Neuronal stem cell (in vitro differentiated cells): Measurements from ENCODE around the gene QSOX1.

ENCODE experiments used
- DNase-seq: peaks from one replicate; pipeline ENCODE4 v3.0.0-alpha.2; 2013; ENCODE audit warnings: low spot score
- H2AFZ ChIP-seq: one replicate; pipeline ENCODE4 v1.6.1; 2013; ENCODE audit warnings: mild to moderate bottlenecking, low read length, inconsistent platforms
- H2AK5ac ChIP-seq: 2 replicates; pipeline ENCODE4 v1.6.1; 2013; ENCODE audit warnings: low read depth, mild to moderate bottlenecking, inconsistent platforms, low read length, moderate library complexity, mixed read lengths
- H2BK120ac ChIP-seq: 2 replicates; pipeline ENCODE4 v1.6.1; 2013; ENCODE audit warnings: low read depth, mild to moderate bottlenecking, inconsistent platforms, low read length, moderate library complexity, mixed read lengths
- H2BK12ac ChIP-seq: one replicate; pipeline ENCODE4 v1.6.1; 2013; ENCODE audit warnings: low read length, inconsistent platforms
- H2BK15ac ChIP-seq: 2 replicates; pipeline ENCODE4 v1.6.1; 2013; ENCODE audit warnings: mild to moderate bottlenecking, low read length, inconsistent platforms, mixed read lengths
- H2BK5ac ChIP-seq: one replicate; pipeline ENCODE4 v1.6.1; 2013; ENCODE audit warnings: inconsistent platforms, mild to moderate bottlenecking, low read length, moderate library complexity
- H3K14ac ChIP-seq: one replicate; pipeline ENCODE4 v1.6.1; 2013; ENCODE audit warnings: low read length, inconsistent platforms
- H3K18ac ChIP-seq: 2 replicates; pipeline ENCODE4 v1.6.1; 2013; ENCODE audit warnings: low read length, inconsistent platforms
- H3K23ac ChIP-seq: 2 replicates; pipeline ENCODE4 v1.6.1; 2013; ENCODE audit warnings: low read depth, mild to moderate bottlenecking, mixed read lengths, low read length, inconsistent platforms; ENCODE audit not compliant: poor library complexity
- H3K27ac ChIP-seq: replicated peaks from 3 replicates; pipeline ENCODE4 v1.5.1; 2013; ENCODE audit warnings: low read length, inconsistent platforms
- H3K27me3 ChIP-seq, 3 experiments: 2 replicates each; pipeline ENCODE4 v1.6.1; 2013; ENCODE audit warnings: low read length in 3 of 3, mild to moderate bottlenecking in 2 of 3, inconsistent platforms in 1 of 3, low read depth in 1 of 3, mixed read lengths in 1 of 3, moderate library complexity in 1 of 3; ENCODE audit not compliant: control insufficient read depth in 3 of 3, insufficient read depth in 3 of 3
- H3K36me3 ChIP-seq, 2 donors: replicated peaks in 1 of 2; 2 replicates each; pipeline ENCODE4 v1.6.1; 2013; ENCODE audit warnings: low read length in 2 of 2; ENCODE audit not compliant: control insufficient read depth in 2 of 2, insufficient read depth in 2 of 2
- H3K4ac ChIP-seq: 2 replicates; pipeline ENCODE4 v1.6.1; 2013; ENCODE audit warnings: inconsistent platforms, mild to moderate bottlenecking, low read length, moderate library complexity
- H3K4me1 ChIP-seq, 2 donors: 1 replicate in 1 of 2; 2 replicates in 1 of 2; pipeline ENCODE4 v1.6.1; 2013; ENCODE audit warnings: low read length in 2 of 2, low read depth in 1 of 2; ENCODE audit not compliant: control insufficient read depth in 2 of 2, insufficient read depth in 1 of 2
- H3K4me2 ChIP-seq: one replicate; pipeline ENCODE4 v1.6.1; 2013; ENCODE audit warnings: mild to moderate bottlenecking, low read length, inconsistent platforms; ENCODE audit not compliant: insufficient read depth, poor library complexity, severe bottlenecking
- H3K4me3 ChIP-seq, 2 donors: 2 replicates each; pipeline ENCODE4 v1.5.1; 2013; ENCODE audit warnings: low read length in 2 of 2, mild to moderate bottlenecking in 2 of 2, inconsistent platforms in 1 of 2, moderate library complexity in 1 of 2
- H3K79me1 ChIP-seq: one replicate; pipeline ENCODE4 v1.6.1; 2013; ENCODE audit warnings: low read depth, mild to moderate bottlenecking, inconsistent platforms, low read length, moderate library complexity
- H3K9ac ChIP-seq: one replicate; pipeline ENCODE4 v1.6.1; 2013; ENCODE audit warnings: mild to moderate bottlenecking, low read depth, low read length, inconsistent platforms; ENCODE audit not compliant: poor library complexity
- H3K9me3 ChIP-seq, 2 donors: replicated peaks in 1 of 2; 2 replicates each; pipeline versions ENCODE3 to v1.6.1; 2013; ENCODE audit warnings: low read length in 2 of 2, mild to moderate bottlenecking in 2 of 2, inconsistent platforms in 1 of 2, low read depth in 1 of 2, mixed read lengths in 1 of 2, moderate library complexity in 1 of 2; ENCODE audit not compliant: control insufficient read depth in 2 of 2, insufficient read depth in 1 of 2
- H4K8ac ChIP-seq: one replicate; pipeline ENCODE4 v1.6.1; 2013; ENCODE audit warnings: low read depth, mild to moderate bottlenecking, inconsistent platforms, low read length, moderate library complexity
- H4K91ac ChIP-seq: one replicate; pipeline ENCODE4 v1.6.1; 2013; ENCODE audit warnings: low read length, low read depth, mild to moderate bottlenecking, inconsistent platforms; ENCODE audit not compliant: poor library complexity
- WGBS, 2 donors: extraction: QIAGEN DNeasy Blood & Tissue Kit; methylation state at CpG; one replicate each; pipeline ENCODE4 v1.1.7; 2013; ENCODE audit warnings: missing lambda C conversion rate in 2 of 2, mixed read lengths in 1 of 2; ENCODE audit not compliant: insufficient read length in 2 of 2, insufficient replicate concordance in 1 of 2; ENCODE audit errors: extremely low coverage in 2 of 2; 5-methylcytosine and 5-hydroxymethylcytosine counted together

The QSOX1 gene

GRCh38 chr1:180250883-180251509 lies 96.3 kb downstream of the QSOX1 start:
- Histone ChIP-seq H2BK5ac (no peak overlapping the region), H3K4me1 (peaks cover 0 to 4% of the 10 kb centered on the region in 2 donors), H3K9me3 (no peaks in the 10 kb centered on the region), H2AFZ (peak overlapping the region; percentile 10), H3K4ac (no peak overlapping the region), H2BK12ac (no peak overlapping the region), H2AK5ac (no peak overlapping the region), H3K4me2 (no peak overlapping the region), H4K91ac (no peak overlapping the region), H3K4me3 (no peak overlapping the region), H2BK15ac (no peak overlapping the region), H3K27me3 (peaks cover 0 to 37% (median 0%) of the 10 kb centered on the region in 3 experiments), H3K14ac (no peak overlapping the region), H3K79me1 (no peaks in the 10 kb centered on the region), H3K23ac (no peak overlapping the region), H3K9ac (no peak overlapping the region), H4K8ac (no peak overlapping the region), H3K27ac (no peak overlapping the region), H3K18ac (no peak overlapping the region), H2BK120ac (no peak overlapping the region), H3K36me3 (no peaks in the 10 kb centered on the region)
- DNase-seq: no peak
- WGBS, 2 donors: no CpG with 5 or more reads among the region's 16 CpGs

- H3K4me3 ChIP-seq: no peak overlapping the region
- H3K18ac ChIP-seq: no peak overlapping the region
- peak overlapping the region; percentile 10 for H2AFZ ChIP-seq
- no peak overlapping the region for H2BK12ac ChIP-seq
- H3K9me3 ChIP-seq: no peaks in the 10 kb centered on the region
- H2BK15ac ChIP-seq: no peak overlapping the region
- H3K4me1 ChIP-seq: peaks cover 0 to 4% of the 10 kb centered on the region in 2 donors
- H3K23ac ChIP-seq: no peak overlapping the region
- WGBS, 2 donors: no CpG with 5 or more reads among the region's 9 CpGs
- H2BK120ac ChIP-seq: no peak overlapping the region
- H3K9ac ChIP-seq: no peak overlapping the region
- no peak overlapping the region for H2BK5ac ChIP-seq
- H3K27ac ChIP-seq: no peak overlapping the region
- no peak overlapping the region for H3K4me2 ChIP-seq
- DNase-seq: no peak
- H2AK5ac ChIP-seq: peak overlapping the region; percentile 14
- H3K14ac ChIP-seq: no peak overlapping the region
- peaks cover 0 to 44% (median 0%) of the 10 kb centered on the region in 3 experiments for H3K27me3 ChIP-seq
- no peak overlapping the region for H4K91ac ChIP-seq
- H4K8ac ChIP-seq: no peak overlapping the region
- H3K79me1 ChIP-seq: no peaks in the 10 kb centered on the region
- H3K36me3 ChIP-seq: no peaks in the 10 kb centered on the region
- H3K4ac ChIP-seq: no peak overlapping the region
Measured at GRCh38 chr1:180251526-180252305, 97.0 kb downstream of the QSOX1 start.

DNA sequence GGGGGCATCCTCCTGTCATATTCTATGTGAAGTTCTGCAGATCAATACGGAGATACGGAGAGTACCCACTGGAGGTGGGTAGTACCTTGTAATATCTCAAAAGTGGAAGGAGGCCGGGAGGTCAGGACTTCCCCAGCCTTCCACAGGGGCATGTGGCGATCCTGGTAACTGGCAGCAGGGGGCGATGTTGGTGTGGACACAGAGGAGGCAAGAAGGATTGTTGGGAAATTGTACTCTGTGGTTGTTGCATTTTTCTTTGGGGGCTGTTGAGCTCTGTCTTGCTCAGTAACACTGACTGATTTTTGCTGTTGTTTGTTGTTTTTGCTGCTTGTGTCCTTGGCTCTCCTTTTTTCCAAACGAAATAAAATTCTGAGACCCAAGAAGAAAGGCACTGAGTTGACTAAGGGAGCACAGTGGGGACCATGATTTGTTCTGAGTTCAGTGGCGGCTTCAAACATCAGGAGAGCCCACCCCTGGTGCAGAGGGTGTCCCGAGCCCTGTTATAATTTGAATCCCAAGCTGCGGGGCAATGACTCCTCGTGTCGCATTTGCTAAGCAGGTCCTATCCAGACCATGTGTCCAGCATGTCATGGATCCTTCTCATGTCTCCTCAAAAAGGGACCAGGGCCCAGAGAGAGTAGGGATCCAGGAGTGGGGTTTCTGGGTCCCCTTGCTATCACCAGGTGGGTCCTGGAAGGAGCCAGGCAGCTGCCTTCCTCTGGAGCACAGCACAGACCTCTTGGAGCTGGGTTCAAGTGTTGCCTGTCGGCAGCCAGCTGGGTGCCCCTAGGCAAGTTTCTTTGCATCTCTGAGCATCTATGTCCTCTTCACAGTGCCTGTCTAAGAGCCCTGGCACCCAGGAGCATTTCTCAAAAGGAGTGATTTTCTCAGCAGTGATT lies 98.2 kb downstream of the QSOX1 start:
- no peak overlapping the region for H4K8ac ChIP-seq
- DNase-seq: no peak
- no peaks in the 10 kb centered on the region for H3K36me3 ChIP-seq
- H3K79me1 ChIP-seq: no peaks in the 10 kb centered on the region
- H3K4me1 ChIP-seq: peaks cover 0 to 4% of the 10 kb centered on the region in 2 donors
- peaks cover 0 to 41% (median 0%) of the 10 kb centered on the region in 3 experiments for H3K27me3 ChIP-seq
- no peak overlapping the region for H3K18ac ChIP-seq
- no peak overlapping the region for H3K4ac ChIP-seq
- no peak overlapping the region for H2AK5ac ChIP-seq
- H3K9ac ChIP-seq: no peak overlapping the region
- no peak overlapping the region for H3K27ac ChIP-seq
- no peak overlapping the region for H2BK15ac ChIP-seq
- no peak overlapping the region for H3K4me2 ChIP-seq
- no peak overlapping the region for H2BK12ac ChIP-seq
- no peak overlapping the region for H4K91ac ChIP-seq
- no peak overlapping the region for H2AFZ ChIP-seq
- WGBS, 2 donors: no CpG with 5 or more reads among the region's 12 CpGs
- no peak overlapping the region for H2BK120ac ChIP-seq
- no peak overlapping the region for H2BK5ac ChIP-seq
- no peaks in the 10 kb centered on the region for H3K9me3 ChIP-seq
- H3K4me3 ChIP-seq: no peak overlapping the region
- no peak overlapping the region for H3K14ac ChIP-seq
- H3K23ac ChIP-seq: no peak overlapping the region
